HS-5 (cell line): ENCODE data around the gene GPR39.
A peak's percentile ranks its signal among the peaks of the same experiment; 100 is the strongest.

Experiments used
- DNase-seq: peaks from one replicate; pipeline ENCODE4 v3.0.0-alpha.2; 2012; ENCODE audit warnings: low read depth

GPR39 gene

DNA sequence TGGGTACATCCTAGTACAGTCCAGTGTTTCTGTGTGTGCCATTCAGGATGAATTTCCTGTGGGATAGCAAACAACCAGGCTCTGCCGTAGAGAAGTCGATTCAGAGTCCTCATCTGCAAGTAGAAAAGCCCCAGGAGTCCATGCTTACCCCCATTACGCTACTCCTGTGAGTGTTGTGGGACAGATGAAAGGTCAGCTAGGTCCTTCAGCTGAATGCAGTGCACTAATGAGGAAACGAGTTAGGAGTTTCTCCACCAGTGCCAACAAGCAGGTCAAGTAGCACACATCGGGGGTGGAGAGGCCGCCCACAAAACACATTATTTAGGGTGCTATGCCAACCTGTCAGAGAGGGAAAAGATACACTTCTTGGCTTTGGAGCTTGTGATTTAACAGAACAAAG is 2.5 kb upstream of the GPR39 start:
- no peak for DNase-seq

- no peak for DNase-seq
Measured at GRCh38 chr2:132415256-132415914, 1.2 kb upstream of the GPR39 start.

DNA sequence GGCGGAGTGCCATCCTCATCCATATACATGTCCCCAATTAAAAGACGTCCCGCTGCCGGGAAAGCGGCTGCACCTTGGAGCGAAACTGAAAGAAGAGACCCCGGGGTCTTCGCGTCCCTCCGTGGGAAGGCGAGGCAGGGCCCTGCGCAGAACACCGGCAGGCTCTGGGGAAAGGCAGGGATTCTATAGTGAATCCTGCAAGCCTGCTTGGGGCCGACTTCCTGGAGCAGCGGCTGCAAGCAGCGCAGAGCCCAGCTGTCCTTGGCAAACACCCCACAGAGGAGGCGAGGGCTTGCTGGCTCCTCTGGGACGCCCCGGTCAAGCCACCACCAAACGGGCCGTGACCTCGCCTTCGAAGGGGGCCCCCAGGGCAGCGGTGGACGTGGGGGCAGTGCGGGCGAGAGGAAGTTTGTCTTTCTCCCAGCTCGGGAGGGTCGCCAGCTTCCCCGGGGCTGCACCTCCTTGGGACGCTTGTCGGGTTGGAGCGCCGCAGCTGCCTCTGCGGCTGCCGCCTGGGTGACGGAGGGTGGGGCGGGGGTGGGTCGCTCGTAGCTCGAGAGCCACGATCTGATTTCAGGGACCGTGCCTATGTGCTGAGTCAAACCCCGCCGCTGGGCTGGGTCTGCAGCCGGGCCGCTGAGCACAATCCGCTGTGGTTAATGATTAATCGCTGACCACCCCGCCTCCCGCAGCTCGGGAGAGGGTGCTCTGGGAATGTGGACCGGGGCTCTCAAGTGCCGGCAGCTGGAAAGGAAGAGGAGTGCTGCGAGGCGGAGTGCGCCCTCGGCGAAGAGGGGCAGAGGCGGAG is 486 bp upstream of the GPR39 start:
- peak; percentile 92 for DNase-seq

- DNase-seq: no peak
Measured at GRCh38 chr2:132417430-132418035, 928 bp downstream of the GPR39 start.

GRCh38 chr2:132419235-132419634 is 2.6 kb downstream of the GPR39 start:
- DNase-seq: no peak

GRCh38 chr2:132419941-132420340 is 3.3 kb downstream of the GPR39 start:
- no peak for DNase-seq

GRCh38 chr2:132420816-132421805 is 4.5 kb downstream of the GPR39 start:
- DNase-seq: no peak

GRCh38 chr2:132422736-132423135 is 6.1 kb downstream of the GPR39 start:
- DNase-seq: no peak

DNA sequence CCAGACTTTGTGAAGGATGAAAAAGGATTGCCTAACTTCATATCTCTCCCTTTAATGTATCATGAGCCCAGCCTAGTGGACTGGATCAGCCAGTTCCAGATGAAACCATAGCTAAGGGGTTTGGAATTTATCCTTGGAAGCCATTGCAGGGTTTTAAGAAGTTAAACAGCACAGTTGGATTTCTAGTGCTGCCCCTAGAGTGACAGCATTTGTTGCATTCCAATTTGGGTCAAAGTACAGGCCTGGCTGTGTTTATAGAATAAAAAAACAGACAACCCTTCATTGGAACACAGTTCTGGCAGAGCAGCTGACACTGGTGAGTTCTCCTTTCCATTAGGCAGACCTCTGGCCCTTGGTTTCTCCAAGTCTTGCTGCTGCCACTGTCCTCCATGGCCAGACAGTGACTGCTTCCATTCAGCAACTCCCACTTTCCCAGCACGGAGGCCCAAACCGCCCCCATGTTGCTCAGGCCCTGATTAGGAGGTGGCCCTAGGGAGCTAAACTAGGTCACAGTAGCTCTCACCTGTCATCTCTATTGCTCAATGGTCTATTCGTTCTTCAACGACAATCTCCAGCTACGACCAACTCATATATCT is 8.0 kb downstream of the GPR39 start:
- DNase-seq: no peak

DNA sequence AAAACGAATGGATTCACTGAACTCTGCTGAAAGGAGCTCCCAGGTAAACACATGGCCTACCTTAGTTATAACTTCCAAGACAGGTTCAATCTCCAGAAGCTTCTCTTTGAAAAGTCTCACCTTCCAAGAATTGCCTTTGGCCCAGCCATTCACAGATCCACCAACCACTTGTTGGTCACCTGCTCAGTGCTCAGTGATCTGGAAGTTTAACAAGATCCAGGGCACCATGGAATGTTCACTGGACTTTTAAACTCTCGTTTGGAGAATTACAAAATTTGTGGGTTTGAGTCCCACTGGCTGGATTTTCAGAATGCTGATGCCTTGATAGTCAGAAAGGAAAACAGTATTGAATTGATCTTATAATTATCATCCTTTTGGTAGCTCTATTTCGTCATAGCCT is 9.4 kb downstream of the GPR39 start:
- DNase-seq: no peak

DNA sequence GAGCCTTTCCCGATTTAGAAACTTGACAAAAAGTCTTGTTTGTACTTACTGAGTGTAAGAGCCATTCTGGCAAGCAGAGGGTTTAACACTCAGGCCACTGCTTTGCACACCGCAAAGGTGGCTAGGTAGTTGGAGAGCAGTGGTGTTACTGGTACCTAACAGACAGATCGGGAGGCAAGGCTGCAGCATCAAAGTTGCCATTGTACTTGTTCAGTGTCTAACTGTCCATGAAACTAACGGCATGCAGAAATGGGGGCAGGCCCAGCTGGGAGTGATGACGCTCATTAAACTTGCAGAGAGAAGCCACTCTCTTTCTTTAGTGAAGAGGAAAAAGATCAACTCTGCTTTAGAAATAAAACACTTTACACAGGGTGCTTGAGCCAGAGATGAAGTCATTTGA is 10.1 kb downstream of the GPR39 start:
- no peak for DNase-seq

DNA sequence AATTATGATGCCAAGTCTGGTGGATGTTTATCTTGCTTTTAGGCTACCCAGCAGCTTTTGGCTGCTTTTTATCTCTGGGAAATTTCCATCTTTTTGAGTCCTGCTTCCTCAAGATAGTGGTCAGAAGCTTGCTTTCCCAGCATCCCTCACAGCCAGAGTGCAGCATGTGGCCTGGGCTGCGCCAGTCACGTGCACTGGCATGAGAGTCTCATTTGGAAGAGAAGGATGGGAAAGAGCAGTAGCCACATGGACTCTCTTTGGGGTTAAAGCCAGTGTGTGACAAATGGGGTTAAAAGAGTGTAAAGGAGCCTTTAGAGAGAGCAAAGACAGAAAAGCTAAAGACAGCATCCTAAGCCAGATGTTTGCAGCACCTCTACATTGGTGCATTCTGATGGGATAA is 12.7 kb downstream of the GPR39 start:
- DNase-seq: no peak

DNA sequence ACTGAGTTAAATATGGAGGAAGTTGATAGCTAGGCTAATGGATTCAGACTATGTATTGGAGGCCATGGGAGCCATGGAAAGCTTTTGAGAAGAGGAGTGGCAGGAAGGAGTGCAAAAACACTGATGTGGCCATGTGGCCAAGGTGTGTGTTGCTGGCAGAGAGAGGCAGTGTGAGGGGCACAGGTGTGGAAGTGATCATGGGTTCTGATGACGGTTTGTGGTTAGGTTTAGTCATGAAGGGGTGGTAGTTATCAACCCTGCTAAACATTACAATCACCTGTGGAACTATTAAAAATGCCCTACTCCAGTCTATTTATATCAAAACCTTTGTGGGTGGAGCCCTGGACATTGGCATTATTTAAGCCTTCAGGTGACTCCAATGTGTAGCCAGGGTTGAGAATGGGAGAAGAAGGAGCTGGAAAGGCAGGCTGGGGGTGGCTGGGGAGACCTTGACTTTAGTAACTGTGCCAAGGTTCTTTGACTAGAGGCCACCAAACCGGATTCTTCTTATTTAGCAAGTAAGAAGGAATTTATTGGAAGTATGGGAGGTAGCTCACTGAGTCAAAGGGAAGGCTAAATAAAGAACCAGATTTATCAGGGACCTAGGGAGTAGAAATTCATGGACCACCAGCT is 13.5 kb downstream of the GPR39 start:
- no peak for DNase-seq

DNA sequence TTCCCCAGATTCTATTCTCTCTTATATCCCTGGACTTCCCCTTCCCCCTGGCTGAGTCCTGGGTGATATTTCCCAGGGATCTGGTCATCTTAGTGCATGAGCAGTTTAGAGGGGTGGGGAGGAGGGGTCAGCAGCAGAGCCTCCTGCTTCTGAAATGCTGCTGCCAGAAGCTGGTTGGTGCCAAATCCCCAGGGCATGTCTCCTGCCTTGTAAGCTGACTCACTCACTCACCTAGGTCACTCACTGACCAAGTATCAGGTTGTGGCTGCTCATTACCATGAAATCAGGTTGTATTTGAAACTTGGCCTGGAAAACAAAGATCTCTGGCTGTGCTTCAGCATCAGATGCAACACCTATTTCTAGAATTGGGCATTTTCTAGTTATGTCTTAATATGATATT is 14.3 kb downstream of the GPR39 start:
- no peak for DNase-seq

- DNase-seq: no peak
Measured at GRCh38 chr2:132437852-132438669, 21.5 kb downstream of the GPR39 start.

DNA sequence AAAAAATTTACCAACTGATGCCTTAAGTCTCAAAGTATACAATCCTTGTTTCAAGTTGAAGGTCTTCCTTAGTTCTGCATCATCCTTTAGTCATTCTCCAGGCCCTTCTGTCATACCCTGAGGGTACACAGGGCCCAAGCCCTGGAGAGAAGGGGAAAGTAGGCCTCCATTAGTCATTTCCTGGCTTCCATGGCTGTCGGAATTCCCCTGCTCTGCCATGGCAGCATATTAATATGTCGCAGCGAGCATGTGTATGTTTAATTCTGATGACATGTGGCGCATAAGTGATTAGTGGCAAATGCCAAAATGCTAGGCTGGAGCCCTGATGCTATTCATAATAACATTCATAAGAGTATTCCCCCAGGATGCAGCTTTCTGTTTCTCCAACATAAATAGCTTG is 22.1 kb downstream of the GPR39 start:
- peak; percentile 92 for DNase-seq

DNA sequence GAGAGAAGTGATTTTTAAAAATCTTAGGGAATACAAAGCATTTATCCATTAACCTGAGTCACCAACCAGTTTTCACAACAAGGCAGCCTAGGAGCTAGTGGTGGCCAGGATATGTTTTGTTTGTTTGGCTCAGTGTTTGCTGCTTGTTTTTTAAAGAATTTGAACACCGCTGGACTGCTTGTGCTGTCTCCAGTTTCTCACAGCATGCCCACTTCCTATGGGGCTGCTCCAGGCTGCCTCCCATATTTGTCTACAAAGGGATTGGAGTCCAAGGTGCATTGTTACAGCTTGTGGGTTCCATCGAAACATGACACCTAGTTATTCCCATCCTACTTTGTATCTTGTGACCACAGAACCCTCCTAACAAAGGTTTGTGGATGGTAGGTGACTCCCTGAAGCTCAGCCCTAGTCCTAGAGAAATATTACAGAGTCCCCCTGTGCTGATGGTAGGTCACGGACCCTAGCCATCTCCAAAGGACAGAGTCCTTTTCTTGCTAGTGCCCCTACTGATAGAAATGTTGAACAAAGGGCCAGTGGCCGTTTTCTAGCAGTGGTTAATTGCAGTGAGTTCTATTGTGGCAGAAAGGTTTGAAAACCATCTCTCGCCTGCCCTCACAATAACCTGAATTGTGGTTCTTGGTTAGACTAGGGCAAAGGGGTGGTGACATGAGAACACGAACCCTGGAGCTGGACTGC is 23.2 kb downstream of the GPR39 start:
- no peak for DNase-seq

GRCh38 chr2:132441051-132441450 is 24.4 kb downstream of the GPR39 start:
- DNase-seq: no peak

DNA sequence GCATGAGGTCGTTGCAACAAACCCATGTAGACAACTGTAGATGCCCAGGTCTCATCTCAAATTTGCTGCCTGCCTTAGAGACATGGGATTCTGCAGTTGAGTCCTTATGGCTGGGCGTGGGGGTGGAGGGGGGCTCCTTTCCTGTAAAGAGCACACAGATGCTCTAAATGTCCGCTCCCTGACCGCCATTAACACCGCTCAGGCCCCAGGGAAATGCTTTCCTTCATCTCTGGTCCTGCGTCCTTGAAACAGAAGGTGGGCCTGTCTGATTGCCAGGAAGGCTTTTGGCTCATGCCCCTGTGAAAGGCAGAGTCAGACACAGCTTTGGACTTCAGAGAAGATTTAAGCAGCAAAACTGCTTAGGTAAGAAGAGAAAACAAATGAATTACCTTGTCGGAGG is 25.7 kb downstream of the GPR39 start:
- no peak for DNase-seq

DNA sequence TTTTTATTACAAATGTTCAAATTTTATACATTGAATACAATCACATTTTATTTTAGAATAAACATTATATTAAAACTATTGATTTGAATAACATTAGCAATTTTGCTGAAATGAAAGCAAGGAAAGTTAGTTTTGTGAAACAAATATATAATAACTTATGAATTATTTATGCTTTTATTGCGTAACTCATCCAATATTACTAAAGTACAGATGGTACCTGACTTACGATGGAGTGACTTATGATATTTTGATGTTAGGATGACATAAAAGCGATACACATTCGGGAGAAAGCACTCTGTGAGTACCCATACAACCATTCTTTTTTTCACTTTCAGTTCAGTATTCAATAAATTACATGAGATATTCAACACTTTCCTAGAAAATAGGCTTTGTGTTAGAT is 26.5 kb downstream of the GPR39 start:
- DNase-seq: no peak
